ENCODE measurements around the gene CYBA.
"Not testable (repeated sequence)": the region's sequence is repeated elsewhere in the genome, so short reads cannot be mapped to it uniquely, and the experiment has no call there.

Gene CYBA

GRCh38 chr16:88686062-88686438, 35.2 kb upstream of the CYBA start:
- DNase-seq = peak in 4 of 6 experiments; percentile 45 to 75 (median 56)

GRCh38 chr16:88685156-88686061, 34.6 kb upstream of the CYBA start:
- peak in 5 of 6 experiments; percentile 33 to 63 (median 47) for DNase-seq

DNA sequence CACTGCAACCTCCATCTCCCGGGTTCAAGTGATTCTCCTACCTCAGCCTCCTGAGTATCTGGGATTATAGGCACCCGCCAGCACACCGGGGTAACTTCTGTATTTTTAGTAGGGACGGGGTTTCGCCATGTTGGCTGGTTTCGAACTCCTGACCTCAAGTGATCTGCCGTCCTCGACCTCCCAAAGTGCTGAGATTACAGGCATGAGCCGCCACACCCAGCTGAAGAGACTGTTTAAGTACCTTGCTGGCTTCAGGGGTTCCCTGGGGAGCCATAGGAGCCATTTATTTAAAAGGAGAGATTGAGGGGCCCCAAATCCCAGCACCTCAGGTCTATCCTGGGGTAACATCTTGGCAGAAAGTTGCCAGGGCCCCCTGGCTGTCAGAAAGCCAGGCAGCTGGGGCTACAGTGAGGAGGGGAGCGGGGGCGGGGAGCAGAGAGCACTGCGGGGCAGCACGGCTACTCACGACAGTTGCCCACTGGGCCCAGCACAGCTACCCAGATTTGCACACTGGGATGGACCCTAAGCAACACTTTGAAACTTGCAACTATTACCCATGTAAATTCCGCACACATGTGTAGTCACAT, 33.8 kb upstream of the CYBA start:
- DNase-seq = no peak

- DNase-seq = peak in 5 of 6 experiments; percentile 27 to 66 (median 42)
Measured at GRCh38 chr16:88681709-88682451, 31.0 kb upstream of the CYBA start.

DNA sequence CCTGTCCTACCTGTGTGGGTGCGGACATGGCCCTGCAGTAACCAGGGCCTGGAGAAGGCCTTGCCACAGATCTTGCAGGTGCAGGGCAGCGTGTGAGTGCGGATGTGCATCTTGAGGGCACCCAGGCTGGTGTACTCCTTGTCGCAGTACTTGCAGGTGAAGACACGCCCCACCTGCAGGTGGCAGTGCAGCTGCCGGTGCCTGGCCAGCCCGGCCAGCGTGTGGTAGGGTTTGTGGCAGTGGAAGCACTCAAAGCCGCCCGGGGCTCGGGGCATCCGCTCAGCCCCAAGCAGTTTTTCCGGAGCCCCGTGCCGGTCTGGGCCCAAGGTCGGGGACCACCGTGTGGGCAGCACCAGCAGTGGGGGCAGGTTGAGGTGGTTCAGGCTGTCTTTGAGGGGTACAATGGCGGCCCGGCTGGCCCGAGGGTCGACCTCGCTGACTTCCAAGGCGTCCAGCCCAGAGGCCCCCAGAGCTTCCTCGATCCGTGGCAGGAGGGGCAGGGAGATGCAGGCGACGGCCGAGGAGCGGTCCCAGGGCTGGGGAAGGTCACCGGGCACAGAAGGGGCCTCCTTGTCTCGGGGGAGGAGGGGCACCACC, 30.3 kb upstream of the CYBA start:
- DNase-seq = peak in 5 of 6 experiments; percentile 17 to 47 (median 39)

- no peak for DNase-seq
Measured at GRCh38 chr16:88680554-88681083, 29.8 kb upstream of the CYBA start.

DNA sequence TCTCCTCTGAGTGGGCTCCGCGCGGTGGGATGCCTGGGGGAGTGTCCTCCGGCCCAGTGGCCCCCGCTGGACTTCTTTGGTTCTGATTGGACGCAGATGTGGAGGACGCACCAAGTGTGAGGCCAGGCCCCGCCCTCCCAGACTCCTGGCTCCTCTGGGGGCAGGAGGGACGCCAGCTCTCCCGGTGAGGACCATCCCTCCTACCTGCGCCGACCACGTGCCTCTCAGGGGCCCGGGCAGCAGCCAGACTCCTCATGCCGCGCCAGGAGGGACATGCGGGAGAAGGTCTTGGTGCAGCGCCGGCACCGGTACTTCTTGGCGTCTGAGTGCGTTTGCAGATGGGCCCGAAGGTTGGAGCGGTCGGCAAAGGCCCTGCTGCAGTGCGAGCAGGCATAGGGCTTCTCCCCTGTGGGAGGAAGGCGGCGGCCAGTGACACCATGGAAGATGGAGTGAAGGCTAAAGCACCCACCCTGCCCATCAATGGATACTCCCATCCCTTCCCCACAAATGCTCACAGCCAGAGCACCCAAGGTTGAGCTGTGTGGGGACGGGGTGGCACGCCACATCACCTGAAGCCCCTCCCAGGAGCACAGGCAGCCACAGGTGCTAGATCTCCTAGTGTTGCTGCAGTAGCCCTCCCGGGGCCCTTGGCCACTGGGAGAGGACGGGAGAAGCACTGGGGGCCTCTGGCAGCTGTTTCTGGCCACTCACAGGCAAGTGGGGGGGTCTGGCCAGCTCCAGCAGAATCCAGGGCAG, 27.5 kb upstream of the CYBA start:
- no peak for DNase-seq

DNA sequence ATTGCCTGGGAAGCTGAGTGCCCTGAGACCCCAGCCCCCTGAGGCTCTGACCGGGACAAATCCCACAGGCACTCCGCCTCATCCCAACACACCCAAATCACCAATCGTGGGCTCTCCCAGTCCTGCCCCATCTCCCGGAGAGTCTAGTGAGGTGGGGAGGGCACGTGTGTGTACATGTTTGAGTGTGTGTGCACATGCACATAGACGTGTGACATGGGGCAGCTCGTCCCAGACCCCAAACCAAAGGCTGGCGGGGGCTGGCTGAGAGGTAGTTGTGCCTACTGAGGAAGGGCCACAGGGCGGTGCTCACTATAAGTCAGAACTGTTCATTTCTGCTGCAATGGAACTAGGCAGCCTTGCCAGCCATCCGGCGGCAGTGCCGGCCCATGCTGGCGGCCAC, 26.9 kb upstream of the CYBA start:
- DNase-seq = no peak

GRCh38 chr16:88676502-88677242, 25.8 kb upstream of the CYBA start:
- no peak for DNase-seq

DNA sequence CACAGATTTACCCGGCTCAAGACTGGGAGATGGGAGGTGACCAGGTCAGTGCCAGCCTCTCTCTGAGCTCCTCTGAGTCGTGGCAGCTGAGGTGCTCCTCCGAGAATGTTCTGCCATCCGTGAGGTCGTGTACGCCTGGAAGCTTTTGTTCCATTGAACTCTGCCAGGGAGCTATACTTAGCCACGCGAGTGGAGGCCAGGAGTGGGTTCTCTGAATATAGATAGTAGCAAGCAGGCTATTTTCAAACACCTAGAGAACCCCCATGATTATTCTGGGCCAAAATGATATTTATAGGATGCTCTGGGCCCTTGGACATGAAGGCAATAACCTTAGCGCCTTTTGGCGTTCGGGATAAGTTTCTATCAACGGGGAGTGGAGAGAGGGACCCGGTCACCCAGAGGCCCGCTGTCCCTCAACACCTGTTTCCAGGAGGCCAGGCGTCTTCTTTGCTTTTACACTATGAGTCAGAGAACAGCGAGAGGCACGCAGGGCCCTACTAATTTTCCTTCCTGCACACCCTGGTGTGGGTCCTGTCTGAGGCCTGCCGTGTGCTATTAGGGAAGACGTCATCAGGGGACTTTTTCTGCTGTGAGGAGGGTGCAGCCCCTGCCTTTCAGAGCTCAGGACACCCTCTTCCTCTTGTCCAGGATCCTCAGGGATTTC, 23.0 kb upstream of the CYBA start:
- DNase-seq = no peak

DNA sequence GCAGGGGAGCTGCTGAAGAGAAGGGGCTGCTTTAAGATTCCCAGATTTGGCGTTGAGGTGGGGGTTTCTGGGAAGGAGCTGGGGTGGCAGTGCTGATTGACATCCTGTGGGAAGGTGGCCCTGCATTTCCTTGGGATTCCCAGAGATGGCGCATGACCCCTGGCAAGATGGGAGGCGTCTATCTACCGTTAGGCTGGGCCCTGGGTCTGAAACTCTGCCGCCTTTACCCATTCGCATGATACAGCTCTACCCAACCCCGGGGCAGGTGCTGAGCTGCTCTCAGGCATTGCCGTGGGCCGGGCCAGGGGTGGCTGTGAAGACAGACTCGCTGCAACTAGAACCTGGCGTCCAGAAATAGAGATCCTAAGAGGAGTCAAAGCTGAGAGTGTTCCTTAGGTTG, 21.9 kb upstream of the CYBA start:
- DNase-seq = no peak

DNA sequence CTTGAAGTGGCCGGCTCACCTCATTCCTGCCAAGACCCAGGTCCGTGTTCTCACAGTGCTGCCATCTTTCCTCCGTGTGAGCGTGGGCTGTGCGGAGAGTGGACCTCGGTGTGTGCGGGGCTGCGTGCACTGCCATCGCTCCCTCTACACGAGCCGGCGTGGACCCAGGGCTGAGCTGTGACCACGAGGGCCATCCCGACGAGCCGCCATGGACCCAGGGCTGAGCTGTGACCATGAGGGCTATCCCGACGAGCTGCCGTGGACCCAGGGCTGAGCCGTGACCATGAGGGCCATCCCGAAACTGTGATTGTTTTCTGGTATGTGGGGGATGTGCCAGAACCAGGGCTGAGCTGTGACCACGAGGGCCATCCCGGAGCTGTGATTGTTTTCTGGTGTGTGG, 21.0 kb upstream of the CYBA start:
- DNase-seq = no peak

DNA sequence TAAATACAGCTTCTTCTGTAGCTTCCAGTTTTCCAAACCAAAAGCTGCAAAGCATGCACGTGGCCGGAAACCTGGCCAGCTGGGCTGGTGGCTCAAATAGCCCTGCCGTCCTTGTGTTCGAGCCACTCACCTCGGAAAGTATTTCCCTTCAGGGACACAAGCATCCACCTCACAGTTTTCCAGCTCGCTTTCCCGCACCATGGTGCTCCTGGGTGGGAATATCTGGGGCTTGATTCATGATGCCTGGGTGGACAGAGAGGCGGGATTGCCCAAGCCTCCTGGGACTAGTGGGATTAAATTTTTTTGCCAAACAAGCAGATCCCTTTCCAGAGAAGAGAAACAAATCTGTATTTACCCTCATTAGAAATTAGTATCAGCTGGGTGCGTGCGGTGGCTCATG, 19.1 kb upstream of the CYBA start:
- no peak for DNase-seq

DNA sequence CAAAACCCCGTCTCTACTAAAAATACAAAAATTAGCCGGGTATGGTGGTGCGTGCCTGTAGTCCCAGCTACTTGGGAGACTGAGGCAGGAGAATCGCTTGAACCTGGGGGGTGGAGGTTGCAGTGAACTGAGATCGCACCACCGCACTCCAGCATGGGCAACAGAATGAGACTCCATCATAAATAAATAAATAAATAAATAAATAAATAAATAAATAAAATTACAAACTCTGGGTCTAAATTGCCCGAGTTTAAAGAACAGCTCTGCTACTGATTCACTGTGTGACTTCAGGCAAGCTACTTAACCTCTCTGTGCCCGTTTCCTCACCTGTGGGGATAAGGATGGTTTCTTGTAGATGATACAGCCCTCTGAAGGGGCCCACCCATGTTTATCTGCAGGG, 18.6 kb upstream of the CYBA start:
- not testable (repeated sequence) for DNase-seq

DNA sequence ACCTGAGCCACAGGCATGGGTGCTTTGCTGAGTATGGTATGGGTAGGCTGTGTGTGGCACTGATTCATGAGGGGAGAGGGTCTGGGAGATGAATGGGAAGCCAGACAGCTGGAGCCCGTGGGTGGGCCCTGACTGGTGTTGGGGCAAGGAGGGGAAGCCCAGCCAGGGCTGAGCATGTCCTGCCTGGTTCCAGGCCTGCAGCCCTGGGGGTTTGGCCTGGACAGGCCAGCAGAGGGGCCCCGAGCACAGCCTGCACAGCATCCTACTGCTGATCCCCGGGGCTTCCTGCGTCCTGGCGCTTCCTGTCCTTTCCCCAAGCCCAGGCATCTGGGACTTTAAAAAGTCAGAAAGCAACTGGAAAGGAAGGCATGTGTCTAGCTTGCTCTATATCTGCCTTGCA, 16.6 kb upstream of the CYBA start:
- no peak for DNase-seq

DNA sequence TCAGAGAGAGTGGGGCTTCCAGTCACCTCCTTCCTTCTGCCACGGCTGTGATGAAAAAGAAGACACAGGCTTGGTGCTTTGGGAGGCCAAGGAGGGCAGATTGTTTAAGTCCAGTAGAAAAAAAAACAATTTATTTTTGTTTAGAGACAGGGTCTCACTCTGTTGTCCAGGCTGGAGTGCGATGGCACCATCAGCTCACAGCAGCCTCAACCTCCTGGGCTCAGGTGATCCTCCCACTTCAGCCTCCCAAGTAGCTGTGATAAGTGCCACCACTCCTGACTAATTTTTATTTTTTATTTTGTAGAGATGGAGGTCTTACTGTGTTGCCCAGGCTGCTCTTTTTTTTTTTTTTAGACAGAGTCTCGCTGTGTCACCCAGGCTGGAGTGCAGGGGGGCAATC, 14.7 kb upstream of the CYBA start:
- no peak for DNase-seq

- no peak for DNase-seq
Measured at GRCh38 chr16:88665148-88665547, 14.3 kb upstream of the CYBA start.

GRCh38 chr16:88662843-88663606, 12.2 kb upstream of the CYBA start, which contains the start of gene MVD:
TSS of gene MVD (minus strand) at chr16:88663091. CDS start at chr16:88663080, 11 bp downstream.
- peak; percentile 90 to 96 (median 92) for DNase-seq

DNA sequence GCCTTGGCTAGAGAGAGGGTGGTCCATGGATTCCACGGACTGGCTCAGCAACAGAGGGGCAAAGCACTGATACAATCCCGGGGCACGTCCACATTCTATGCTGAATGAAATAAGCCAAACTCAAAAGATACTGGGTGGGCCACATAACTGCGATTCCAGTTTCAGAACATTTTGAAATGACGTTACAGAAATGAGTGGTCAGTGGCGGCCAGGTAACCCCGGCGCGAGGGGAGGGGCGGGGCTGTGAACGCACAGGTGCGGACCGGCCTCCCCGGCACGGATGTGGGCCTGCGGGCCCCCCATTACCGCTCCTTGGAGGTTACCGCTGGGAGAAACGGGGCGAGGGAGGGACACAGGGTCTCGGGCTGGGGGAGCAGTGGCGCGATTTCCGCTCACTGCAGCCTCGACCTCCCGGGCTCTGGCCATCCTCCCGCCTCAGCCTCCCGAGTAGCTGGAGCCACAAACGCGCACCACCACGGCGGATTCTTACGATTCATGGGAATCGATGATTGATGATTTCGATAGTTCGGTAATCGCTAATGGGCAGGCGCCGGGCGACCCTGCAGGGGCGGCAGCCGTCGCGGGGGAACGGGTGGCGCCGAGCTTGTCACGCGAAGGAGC, 11.5 kb upstream of the CYBA start:
- no peak for DNase-seq

GRCh38 chr16:88661468-88661867, 10.6 kb upstream of the CYBA start:
- DNase-seq = no peak

Data from stimulated activated naive CD4-positive, alpha-beta T cell (primary cell).